ENCODE measurements around the gene PPIL4.
"Not testable (repeated sequence)": the region's sequence is repeated elsewhere in the genome, so short reads cannot be mapped to it uniquely, and the experiment has no call there.

The PPIL4 gene

GRCh38 chr6:149529650-149530049 is 16.2 kb downstream of the PPIL4 start:
- DNase-seq, result no peak

GRCh38 chr6:149515494-149515893 is 30.3 kb downstream of the PPIL4 start:
- DNase-seq, result no peak

DNA sequence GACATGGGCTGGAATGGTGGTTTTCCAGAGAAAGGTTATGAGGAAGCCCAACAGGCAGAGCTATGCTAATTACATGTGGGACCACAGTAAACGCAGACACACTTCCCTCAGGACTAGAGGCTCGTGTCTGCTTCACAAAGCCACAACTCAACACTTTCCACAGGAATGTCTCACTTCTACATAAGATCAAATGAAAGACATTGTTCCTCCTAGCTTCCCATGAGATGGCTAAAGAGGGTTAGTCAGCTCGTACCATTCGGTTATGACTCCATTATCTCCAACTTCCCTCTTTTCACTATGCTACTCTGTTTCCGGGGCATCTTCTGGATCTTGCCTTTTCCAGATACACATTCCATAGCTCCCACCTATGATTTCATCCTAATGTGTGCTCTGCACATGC is 31.9 kb downstream of the PPIL4 start:
- no peak for DNase-seq

- DNase-seq, result no peak
Measured at GRCh38 chr6:149510793-149511512, 34.9 kb downstream of the PPIL4 start.

DNA sequence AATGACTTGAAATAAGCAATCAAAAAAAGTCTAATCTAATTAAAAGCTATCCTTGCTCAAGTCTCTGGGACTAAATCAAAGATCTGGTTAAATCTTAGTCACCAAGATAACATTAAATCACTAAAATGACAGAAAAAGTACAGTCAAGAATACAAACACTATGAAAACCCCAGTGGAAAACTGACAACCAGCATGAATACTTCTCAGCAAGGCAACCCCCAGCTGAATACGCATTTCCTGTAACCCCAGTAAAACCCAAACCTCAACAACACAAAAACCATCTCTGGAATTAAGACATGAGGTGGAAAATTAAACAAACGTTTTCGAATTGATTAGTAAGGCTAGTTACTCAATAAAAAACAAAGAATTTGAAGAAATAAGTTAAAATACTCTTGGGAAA is 37.4 kb downstream of the PPIL4 start:
- DNase-seq, result no peak

DNA sequence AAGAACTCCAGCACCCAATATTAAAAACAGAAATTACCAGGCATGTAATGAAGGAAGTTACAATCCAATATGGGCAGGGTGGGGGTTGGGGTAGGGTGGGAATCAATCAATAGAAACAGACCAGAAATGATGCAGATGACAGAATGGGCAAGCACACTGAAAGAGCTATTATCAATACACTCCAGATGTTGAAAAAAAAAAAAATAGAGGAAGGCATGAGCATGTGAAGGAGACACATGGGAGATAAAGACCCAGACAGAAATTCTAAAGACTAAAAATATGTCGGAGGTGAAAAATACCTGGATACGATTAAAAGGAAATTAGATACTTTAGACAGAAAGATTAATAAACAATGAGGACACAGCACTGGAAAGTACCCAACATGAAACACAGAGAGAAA is 42.0 kb downstream of the PPIL4 start:
- DNase-seq, result no peak

DNA sequence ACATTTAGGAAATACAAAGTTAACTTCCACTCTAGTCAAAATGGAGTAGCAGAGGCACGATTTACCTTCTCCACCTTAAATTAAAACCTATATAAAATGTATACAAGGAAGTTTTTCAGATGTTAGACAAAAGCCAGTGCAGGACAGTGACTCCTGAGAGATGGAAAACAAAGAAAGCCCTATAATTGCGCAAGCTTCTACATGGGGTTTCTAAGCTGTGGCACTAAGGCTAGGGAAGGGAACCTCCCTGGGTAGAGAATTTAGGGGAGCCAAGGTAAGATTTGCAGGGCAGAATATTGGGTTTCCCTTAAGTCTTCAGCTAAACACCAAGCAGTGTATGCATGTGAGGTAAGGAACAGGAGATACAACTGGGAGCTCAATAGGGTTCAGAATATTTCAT is 42.6 kb downstream of the PPIL4 start:
- DNase-seq, result no peak

GRCh38 chr6:149501768-149502167 is 44.1 kb downstream of the PPIL4 start:
- DNase-seq, result no peak

- no peak for DNase-seq
Measured at GRCh38 chr6:149501201-149501600, 44.6 kb downstream of the PPIL4 start.

DNA sequence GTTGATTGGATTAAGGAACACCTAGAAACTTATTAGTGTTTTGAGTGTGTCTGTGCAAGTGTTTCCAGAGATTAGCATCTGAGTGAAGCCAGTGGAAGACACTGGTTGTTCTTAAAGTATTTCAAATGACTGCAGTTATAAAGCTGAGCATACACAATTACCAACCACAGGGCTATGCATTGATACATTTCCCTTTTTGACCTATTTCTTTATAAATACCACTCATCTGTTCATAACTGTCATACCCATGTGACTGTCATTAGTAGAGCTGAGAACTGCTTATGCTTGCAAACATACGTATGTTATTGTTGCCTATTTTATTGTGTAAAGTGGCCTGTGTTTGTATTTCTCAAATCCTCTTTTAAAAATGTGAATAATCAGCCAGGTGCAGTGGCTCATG is 45.7 kb downstream of the PPIL4 start:
- DNase-seq, result no peak

GRCh38 chr6:149499066-149499465 is 46.8 kb downstream of the PPIL4 start:
- no peak for DNase-seq

GRCh38 chr6:149497365-149497764 is 48.5 kb downstream of the PPIL4 start:
- no peak for DNase-seq

DNA sequence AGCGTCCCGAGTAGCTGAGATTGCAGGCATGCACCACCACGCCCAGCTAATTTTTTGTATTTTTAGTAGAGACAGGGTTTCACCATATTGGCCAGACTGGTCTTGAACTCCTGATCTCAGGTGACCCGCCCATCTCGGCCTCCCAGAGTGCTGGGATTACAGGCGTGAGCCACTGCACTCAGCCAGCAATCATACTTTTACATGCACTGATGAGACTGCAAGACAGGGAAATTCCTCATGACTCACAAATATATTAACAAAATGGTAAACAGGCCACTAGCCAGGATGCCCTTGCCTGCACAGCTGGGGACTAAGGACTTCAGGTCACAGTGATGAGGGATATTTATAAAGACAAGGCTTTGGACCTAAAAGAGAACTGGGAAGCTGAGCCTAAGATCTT is 49.2 kb downstream of the PPIL4 start:
- DNase-seq, result not testable (repeated sequence)

DNA sequence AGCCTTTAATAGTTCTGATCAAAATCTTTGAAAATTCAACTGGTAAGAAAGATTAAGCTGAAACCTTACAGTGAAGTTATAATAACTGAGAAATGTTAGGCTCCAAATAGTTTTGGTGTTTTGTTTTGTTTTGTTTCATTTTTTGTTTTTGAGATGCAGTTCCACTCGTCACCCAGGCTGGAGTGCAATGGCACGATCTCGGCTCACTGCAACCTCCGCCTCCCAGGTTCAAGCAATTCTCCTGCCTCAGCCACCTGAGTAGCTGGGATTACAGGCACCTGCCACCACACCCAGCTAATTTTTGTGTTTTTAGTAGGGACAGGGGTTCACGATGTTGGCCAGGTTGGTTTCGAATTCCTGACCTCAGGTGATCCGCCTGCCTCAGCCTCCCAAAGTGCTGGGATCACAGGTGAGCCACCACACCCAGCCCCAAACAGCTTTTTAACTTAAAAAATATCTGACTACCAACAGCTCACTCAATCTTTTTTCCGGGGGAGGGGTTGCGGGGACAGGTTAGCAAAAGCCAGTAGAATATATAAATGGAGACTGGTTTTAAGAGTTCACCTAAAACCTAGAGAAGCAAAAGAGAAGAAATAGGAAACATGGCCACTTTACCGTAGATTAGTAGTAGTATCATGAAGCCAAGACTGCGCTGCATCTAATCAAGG is 50.4 kb downstream of the PPIL4 start:
- not testable (repeated sequence) for DNase-seq

- DNase-seq, result not testable (repeated sequence)
Measured at GRCh38 chr6:149494810-149495209, 51.0 kb downstream of the PPIL4 start.

- DNase-seq, result no peak
Measured at GRCh38 chr6:149493761-149494320, 52.0 kb downstream of the PPIL4 start.

- DNase-seq, result no peak
Measured at GRCh38 chr6:149492798-149493343, 53.0 kb downstream of the PPIL4 start.

- no peak for DNase-seq
Measured at GRCh38 chr6:149489967-149490366, 55.9 kb downstream of the PPIL4 start.

GRCh38 chr6:149488815-149489214 is 57.0 kb downstream of the PPIL4 start:
- DNase-seq, result no peak

DNA sequence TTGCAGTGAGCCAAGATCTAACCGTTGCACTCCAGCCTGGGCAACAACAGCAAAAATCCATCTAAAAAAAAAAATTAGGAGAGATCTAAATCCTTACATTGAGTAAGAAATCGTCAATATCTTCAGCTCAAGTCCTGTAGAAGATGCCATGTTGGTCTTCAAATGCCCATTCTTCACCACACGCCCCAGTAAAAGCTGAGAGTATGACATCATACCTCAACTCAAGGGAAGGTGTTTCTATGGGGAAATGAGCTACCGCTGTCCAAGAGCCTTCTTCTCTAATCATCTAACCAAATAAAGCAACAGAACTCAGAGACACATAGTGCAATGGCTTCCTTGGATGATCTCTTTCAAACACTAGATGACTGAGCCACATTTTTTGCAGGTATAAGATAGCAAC is 58.5 kb downstream of the PPIL4 start:
- no peak for DNase-seq

- DNase-seq, result no peak
Measured at GRCh38 chr6:149484733-149485700, 60.8 kb downstream of the PPIL4 start, which contains the start of gene ZC3H12D. Gene ZC3H12D, minus strand, starts transcription at chr6:149485014. Its CDS starts 10,471 bp downstream, at chr6:149474543.

GRCh38 chr6:149483849-149484655 is 61.8 kb downstream of the PPIL4 start:
- no peak for DNase-seq
